ENCODE data around the gene UBE4B.

DNA sequence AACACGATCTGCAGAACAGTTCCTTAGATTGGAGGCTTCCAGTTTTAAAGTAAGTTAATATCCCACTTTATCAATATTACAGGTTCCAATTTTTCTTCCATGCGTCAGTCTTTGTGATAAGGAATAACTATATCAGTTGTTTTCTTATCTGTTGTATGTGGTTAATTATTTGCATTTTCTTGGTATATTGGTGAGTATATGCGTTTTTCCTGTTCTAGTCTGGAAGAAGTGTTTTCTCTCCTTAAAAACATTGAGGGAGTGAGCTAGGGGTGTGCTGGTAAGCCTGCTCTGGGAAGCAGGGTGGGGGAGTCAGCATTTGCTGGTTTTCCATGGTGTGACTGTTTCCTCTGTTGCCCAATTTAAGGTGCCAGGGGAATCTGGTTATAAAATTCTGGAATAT, 127.4 kb downstream of the UBE4B start:
- TF ChIP-seq EZH2 (IDR thresholded peaks at IDR 0.05; ENCODE audit: borderline replicate concordance) (no peak), CTCF (IDR thresholded peaks at IDR 0.05; ENCODE audit: poor library complexity) (no peak), EZH2phosphoT487 (IDR thresholded peaks at IDR 0.05; ENCODE audit: low read depth, severe bottlenecking, unreplicated experiment) (no peak)

Data from hepatocyte (in vitro differentiated cells).